Stimulated activated CD8-positive, alpha-beta memory T cell treated with anti-CD3 and anti-CD28 coated beads, Interleukin-15, amount 100 ng/mL, for 4 hours (primary cell): Measurements from ENCODE around the gene ANGPTL3.
"Not testable (repeated sequence)": the region's sequence is repeated elsewhere in the genome, so short reads cannot be mapped to it uniquely, and the experiment has no call there.

Source experiments
- DNase-seq, 2 donors: peaks; one replicate each; pipeline ENCODE4 v3.0.0-alpha.2; 2020; ENCODE audit warnings: low read depth in 2 of 2

ANGPTL3 gene

GRCh38 chr1:62597281-62597680 is at the start of gene ANGPTL3:
Gene ANGPTL3 (plus strand): TSS chr1:62597520. CDS start chr1:62597567, 47 bp downstream.
- DNase-seq, result no peak

GRCh38 chr1:62561306-62561705 is 36.0 kb upstream of the ANGPTL3 start:
- DNase-seq, result no peak

GRCh38 chr1:62567182-62567581 is 30.1 kb upstream of the ANGPTL3 start:
- DNase-seq, result not testable (repeated sequence)

GRCh38 chr1:62567926-62568325 is 29.4 kb upstream of the ANGPTL3 start:
- DNase-seq, result not testable (repeated sequence)

GRCh38 chr1:62571517-62571916 is 25.8 kb upstream of the ANGPTL3 start:
- DNase-seq, result not testable (repeated sequence)

- DNase-seq, result no peak
These were observed 24.8 kb upstream of the ANGPTL3 start for GRCh38 chr1:62572476-62572875.

GRCh38 chr1:62573675-62574074 is 23.6 kb upstream of the ANGPTL3 start:
- DNase-seq, result no peak

- DNase-seq, result no peak
These were observed 11.7 kb upstream of the ANGPTL3 start for GRCh38 chr1:62585469-62586155.

GRCh38 chr1:62588000-62588399 is 9.3 kb upstream of the ANGPTL3 start:
- DNase-seq, result no peak

- DNase-seq, result no peak
These were observed 8.0 kb upstream of the ANGPTL3 start for GRCh38 chr1:62589321-62589720.

GRCh38 chr1:62590255-62590969 is 6.9 kb upstream of the ANGPTL3 start:
- no peak for DNase-seq

- DNase-seq, result no peak
These were observed 6.4 kb upstream of the ANGPTL3 start for GRCh38 chr1:62590970-62591368.

GRCh38 chr1:62593825-62594394 is 3.4 kb upstream of the ANGPTL3 start:
- DNase-seq, result no peak

GRCh38 chr1:62595647-62596046 is 1.7 kb upstream of the ANGPTL3 start:
- no peak for DNase-seq

GRCh38 chr1:62599044-62599443 is 1.7 kb downstream of the ANGPTL3 start:
- no peak for DNase-seq

- DNase-seq, result no peak
These were observed 4.1 kb downstream of the ANGPTL3 start for GRCh38 chr1:62601457-62601856.

GRCh38 chr1:62608905-62609304 is 11.6 kb downstream of the ANGPTL3 start:
- no peak for DNase-seq

GRCh38 chr1:62610588-62610987 is 13.3 kb downstream of the ANGPTL3 start:
- DNase-seq, result not testable (repeated sequence)

GRCh38 chr1:62612770-62613169 is 15.4 kb downstream of the ANGPTL3 start:
- no peak for DNase-seq

GRCh38 chr1:62613325-62613727 is 16.0 kb downstream of the ANGPTL3 start:
- no peak for DNase-seq

- DNase-seq, result no peak
These were observed 16.6 kb downstream of the ANGPTL3 start for GRCh38 chr1:62613890-62614289.

- no peak for DNase-seq
These were observed 24.6 kb downstream of the ANGPTL3 start for GRCh38 chr1:62621907-62622306.

- no peak for DNase-seq
These were observed 28.1 kb downstream of the ANGPTL3 start for GRCh38 chr1:62625415-62625814.
